Activated T-cell treated with anti-CD3 and anti-CD28 coated beads for 48 hours (primary cell): Measurements from ENCODE around the gene HILPDA.
"Not testable (repeated sequence)": the region's sequence is repeated elsewhere in the genome, so short reads cannot be mapped to it uniquely, and the experiment has no call there.

Experiments
- DNase-seq: peaks from one replicate; pipeline ENCODE4 v3.0.0-alpha.2; 2020; ENCODE audit warnings: low read depth

Gene HILPDA

DNA sequence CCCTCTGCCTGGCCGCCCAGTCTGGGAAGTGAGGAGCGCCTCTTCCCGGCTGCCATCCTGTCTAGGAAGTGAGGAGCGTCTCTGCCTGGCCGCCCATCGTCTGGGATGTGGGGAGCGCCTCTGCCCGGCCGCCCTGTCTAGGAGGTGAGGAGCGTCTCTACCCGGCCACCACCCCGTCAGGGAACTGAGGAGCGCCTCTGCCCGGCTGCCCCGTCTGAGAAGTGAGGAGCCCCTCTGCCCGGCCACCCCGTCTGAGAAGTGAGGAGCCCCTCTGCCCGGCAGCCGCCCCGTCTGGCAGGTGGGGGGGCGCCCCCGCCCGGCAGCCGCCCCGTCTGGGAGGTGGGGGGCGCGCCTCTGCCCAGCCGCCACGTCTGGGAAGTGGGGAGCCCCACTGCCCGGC is 7.7 kb downstream of the HILPDA start:
- DNase-seq, result not testable (repeated sequence)

- not testable (repeated sequence) for DNase-seq
Observed at GRCh38 chr7:128463933-128464332, 8.3 kb downstream of the HILPDA start.

GRCh38 chr7:128466871-128467270 is 11.2 kb downstream of the HILPDA start:
- not testable (repeated sequence) for DNase-seq

GRCh38 chr7:128476402-128477335 is 21.0 kb downstream of the HILPDA start, which contains the start of gene METTL2B:
METTL2B (plus strand) TSS chr7:128476748; CDS start chr7:128476766, 18 bp downstream.
- DNase-seq, result peak; percentile 91

DNA sequence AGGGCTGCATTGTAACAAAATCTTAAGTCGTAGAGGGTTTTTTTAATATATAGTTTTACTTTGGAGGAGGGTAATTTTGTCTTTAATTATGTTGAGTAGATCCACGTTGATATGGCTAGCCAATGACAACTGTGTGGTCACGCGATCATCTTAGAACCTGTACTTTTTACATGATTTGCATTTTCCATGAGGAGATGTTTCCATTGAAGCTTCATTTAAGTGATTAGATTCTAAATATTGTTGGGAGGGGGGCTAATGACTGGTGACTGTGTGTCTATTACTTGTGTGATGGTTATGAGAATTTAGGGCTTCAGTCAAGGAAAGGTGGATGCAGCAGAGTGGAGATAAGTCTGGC is 21.6 kb downstream of the HILPDA start:
- not testable (repeated sequence) for DNase-seq

GRCh38 chr7:128479082-128479481 is 23.4 kb downstream of the HILPDA start:
- not testable (repeated sequence) for DNase-seq

DNA sequence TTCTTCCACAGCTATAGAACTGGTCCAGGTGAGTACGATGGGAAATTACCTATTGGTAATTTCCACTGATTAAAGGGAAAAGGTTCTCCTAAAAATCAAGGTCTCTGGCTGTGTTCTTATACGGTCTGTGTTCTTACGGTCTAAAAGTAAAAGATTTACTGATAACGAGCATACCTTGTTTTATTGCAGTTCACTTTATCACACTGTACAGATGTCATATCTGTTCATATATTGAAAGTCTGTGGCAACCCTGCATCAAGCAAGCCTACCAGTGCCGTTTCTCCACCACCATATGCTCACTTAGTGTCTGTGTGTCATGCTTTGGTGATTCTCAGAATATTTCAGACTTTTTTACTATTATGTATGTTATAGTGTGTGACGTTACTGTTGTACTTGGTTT is 32.5 kb downstream of the HILPDA start:
- not testable (repeated sequence) for DNase-seq

DNA sequence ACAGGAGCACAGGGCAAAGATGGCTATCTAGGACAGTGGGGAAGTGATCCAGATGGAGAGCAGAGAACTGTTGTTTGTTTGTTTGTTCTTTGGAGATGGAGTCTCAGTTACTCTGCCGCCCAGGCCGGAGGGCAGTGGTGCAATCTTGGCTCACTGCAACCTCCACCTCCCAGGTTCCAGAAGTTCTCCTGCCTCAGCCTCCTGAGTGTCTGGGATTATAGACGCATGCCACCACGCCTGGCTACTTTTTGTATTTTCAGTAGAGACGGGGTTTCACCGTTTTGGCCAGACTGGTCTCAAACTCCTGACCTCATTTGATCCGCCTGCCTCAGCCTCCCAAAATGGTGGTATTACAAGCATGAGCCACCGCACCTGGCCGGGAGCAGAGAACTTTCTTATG is 41.7 kb downstream of the HILPDA start:
- DNase-seq, result no peak

DNA sequence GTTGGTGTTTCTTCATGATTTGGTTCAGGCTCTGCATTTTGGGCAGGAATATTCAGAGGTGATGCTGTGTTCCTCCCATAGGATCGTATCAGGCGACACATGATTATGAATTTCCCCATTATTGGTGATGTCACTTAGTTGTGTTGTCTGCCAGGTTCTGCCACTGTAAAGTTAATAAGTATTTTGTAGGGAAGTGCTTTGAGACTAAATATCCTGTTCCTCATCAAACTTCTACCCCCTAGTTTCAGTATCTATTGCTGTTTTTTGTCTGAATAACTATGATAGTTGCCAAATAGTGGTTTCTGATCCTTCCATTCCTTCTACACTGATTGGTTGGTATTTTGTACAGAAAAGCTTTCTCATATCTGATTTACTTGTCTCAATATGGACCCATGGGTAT is 49.7 kb downstream of the HILPDA start:
- not testable (repeated sequence) for DNase-seq

GRCh38 chr7:128506819-128507218 is 51.1 kb downstream of the HILPDA start:
- DNase-seq, result not testable (repeated sequence)

- DNase-seq, result not testable (repeated sequence)
Observed at GRCh38 chr7:128507321-128507993, 51.8 kb downstream of the HILPDA start.
